Stimulated activated naive CD8-positive, alpha-beta T cell treated with anti-CD3 and anti-CD28 coated beads, Interleukin-15, Interleukin-2, amounts not matched to agents 100 U/mL and 50 U/mL, for 24 hours (primary cell): ENCODE results near the gene PIGO.

Source experiments
- ATAC-seq: fragments of 150-1000 bp; cut with Tn5 transposase; one replicate; pipeline ENCODE4 v1.10.0; 2021
- DNase-seq: peaks from one replicate; pipeline ENCODE4 v3.0.0; 2021

PIGO gene

DNA sequence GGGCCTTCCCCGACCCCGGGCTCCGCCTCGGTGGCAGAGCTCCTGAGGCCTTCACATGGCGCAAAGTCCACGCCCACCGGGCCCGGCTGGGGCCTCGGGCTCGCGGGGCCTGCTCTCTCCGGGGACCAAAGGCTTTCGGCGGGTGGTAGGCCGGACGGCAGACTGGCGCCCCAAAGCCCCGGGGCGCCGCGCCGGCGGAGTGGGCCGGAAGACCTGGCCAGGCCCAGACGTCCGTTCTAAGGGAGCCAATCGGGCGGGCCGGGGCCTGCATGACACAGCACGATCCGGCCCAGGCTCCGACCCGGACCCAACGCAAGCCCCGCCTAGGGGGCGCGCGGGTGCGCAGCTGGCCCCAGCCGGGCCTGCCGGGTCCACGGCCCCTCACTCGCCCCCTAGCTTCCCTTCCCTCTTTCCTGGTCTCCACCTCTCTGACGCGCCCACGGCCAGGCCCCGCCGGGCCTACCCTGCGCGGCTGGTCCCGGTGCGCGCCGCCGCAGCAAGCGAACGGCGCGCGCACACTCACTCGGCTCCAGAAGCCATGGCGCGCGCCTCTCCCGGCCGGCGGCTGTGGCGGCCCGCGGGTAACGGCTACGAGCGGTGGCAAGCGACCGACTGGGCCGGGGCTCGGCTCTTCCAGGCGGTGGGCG, 24.5 kb downstream of the PIGO start:
- ATAC-seq: peak; percentile 69
- peak; percentile 80 for DNase-seq

- DNase-seq (no peak), ATAC-seq (no peak)
These were observed 25.3 kb downstream of the PIGO start for GRCh38 chr9:35070823-35071813.

- ATAC-seq (no peak), DNase-seq (no peak)
These were observed 27.4 kb downstream of the PIGO start for GRCh38 chr9:35069020-35069419.

DNA sequence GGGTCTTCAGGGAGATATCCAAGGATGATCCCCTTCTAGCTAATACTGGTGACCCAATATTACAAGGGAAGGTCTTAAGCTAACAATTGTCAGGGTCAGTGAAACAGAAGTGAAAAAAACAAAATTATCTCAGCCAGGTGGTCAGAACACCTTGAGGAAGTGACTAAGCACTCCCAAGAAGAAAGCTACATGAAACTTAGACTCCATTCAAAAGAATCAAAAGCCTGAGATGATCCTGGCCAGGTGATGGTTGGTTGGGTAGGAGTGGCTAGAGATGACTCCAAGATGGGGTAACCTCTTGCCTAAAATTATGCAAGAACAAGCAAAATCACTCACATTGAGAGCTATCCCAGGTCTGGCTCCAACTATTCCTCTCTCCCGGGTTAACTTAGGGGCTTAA, 29.3 kb downstream of the PIGO start:
- ATAC-seq: no peak

GRCh38 chr9:35060548-35061207, 35.7 kb downstream of the PIGO start:
- no peak for ATAC-seq

More for the DNA sequence above, 29.3 kb downstream of the PIGO start:
- no peak for DNase-seq

DNA sequence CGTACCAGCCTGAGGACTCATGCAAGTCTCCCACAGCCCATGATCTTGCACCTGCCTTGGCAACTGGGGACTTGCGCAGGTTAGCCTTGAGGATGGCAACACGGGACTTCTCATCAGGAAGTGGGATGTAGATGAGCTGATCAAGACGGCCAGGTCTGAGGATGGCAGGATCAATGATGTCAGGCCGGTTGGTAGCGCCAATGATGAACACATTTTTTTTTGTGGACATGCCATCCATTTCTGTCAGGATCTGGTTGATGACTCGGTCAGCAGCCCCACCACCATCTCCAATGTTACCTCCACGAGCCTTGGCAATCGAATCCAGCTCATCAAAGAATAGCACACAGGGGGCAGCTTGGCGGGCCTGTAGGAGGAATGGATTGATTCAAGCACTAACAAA, 37.0 kb downstream of the PIGO start:
- ATAC-seq (no peak), DNase-seq (no peak)

More at GRCh38 chr9:35060548-35061207, 35.7 kb downstream of the PIGO start:
- DNase-seq: no peak

DNA sequence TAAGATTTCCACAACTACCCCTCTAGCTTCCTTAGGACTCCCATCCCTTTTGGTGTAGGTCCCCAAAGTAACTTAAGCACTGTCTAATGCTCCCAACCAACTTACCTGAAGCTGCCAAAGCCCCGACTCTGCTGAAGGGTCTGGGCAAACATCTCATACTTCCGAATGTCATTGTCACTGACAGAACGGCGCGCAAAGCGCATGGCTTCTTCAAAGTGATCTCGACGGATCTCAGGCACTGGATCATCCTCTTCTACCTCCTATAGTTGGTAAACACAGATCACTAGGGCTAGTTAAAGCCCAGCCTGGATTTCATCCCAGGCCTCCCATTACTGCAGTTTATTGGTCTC, 39.1 kb downstream of the PIGO start:
- ATAC-seq: no peak

GRCh38 chr9:35056571-35057270, 39.7 kb downstream of the PIGO start:
- no peak for DNase-seq
- peak; percentile 15 for ATAC-seq

More for the DNA sequence above, 39.1 kb downstream of the PIGO start:
- DNase-seq: no peak

DNA sequence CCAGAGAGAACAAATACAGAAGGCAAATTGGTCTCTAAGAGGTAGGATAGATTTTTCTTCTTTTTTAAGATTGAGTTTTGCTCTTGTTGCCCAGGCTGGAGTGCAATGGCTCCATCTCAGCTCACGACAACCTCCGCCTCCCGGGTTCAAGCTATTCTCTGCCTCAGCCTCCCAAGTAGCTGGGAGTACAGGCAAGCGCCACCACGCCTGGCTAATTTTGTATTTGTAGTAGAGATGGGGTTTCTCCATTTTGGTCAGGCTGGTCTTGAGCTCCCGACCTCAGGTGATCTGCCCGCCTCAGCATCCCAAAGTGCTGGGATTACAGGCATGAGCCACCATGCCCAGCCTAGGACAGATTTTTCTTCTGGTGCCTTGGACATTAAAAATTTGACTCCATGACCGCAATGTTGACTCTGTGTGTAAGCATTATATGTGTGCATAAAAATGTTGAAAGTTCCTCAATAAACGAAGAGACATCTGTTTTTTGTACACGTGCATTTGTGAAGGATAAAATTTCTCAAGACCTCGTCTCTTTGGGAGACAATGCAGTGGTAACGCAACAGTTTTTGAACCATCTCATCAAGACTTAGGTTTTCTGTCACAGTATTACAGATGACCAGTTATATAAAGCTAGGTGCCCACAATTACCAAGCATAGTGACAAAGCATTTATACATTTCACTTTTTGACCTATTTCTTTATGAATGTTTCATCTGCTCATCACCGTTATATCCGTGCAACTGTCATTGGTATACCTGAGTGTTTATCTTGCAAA, 41.3 kb downstream of the PIGO start:
- ATAC-seq: no peak
- no peak for DNase-seq

DNA sequence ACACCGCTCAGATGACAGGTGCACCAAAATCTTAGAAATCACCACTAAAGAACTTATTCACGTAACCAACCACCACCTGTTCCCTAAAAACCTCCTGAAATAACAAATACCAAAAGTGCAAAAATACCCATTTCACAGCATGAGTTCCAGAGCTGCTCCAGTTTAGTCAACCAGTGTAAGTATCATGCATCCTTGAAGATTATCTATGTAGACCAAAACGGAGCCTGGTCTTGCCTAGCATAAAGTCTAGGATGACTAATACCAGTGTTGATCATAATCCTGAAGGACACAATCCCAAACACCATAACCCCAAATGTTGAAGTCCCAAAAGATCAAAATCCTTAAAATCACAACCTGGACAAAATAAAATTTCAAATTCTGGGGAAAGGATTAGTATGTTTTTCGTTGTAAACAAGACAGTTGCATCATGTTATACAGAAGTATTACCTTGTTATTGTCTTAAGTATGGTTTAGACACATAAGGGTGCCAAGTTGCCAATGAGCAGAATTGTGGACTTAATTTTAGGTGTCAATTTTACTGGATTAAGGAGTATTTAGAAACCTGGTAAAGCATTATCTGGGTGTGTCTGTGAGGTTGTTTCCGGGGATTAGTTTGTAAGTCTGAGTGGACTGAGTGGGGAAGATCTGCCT, 42.1 kb downstream of the PIGO start:
- no peak for DNase-seq
- ATAC-seq: no peak

DNA sequence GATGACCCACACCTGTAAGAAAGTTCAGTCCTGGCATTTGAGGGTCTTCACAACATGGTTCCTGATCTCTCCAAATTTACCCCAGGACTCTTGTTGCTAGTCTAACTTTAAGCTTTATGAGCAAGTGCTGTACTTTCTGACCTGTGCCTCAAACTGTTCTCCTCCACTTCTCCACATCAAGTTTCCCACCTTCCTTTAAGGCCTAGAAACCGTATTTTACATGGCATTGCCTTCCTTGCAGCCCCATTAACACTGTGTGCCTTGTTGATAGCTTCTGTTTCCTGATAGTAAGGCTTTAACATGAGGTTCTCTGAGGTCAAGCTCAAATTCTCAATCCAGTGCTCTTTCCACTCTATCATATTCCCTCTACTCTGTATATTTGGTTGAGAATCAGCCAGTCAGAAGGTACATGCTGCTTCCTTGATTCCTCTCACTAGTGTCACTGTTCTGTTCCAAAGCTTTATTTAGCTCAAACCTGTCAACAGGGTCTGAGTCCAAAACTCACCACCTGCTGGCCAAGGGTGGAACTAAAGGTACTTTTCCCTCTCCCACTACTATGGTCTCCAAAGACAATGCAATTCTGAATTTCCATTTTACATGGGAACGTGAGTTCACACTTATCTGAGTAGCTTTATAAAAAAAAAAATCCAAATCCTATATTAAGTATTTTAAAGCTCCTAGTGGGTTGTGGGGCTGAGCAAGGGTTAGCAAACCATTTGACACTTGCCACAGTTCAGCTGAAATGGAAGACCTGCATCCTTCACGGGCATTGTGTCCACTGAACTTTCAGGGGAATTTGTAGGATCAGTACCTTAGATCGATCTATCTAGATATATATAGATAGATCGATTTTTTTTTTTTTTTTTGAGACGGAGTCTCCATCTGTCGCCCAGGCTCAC, 45.1 kb downstream of the PIGO start:
- DNase-seq (peak; percentile 67), ATAC-seq (peak; percentile 55)

- ATAC-seq: no peak
These were observed 47.9 kb downstream of the PIGO start for GRCh38 chr9:35048511-35048910.

GRCh38 chr9:35044071-35044470, 52.3 kb downstream of the PIGO start:
- no peak for DNase-seq

More at GRCh38 chr9:35048511-35048910, 47.9 kb downstream of the PIGO start:
- no peak for DNase-seq

GRCh38 chr9:35042891-35043545, 53.4 kb downstream of the PIGO start:
- DNase-seq: no peak

More at GRCh38 chr9:35044071-35044470, 52.3 kb downstream of the PIGO start:
- ATAC-seq: no peak

DNA sequence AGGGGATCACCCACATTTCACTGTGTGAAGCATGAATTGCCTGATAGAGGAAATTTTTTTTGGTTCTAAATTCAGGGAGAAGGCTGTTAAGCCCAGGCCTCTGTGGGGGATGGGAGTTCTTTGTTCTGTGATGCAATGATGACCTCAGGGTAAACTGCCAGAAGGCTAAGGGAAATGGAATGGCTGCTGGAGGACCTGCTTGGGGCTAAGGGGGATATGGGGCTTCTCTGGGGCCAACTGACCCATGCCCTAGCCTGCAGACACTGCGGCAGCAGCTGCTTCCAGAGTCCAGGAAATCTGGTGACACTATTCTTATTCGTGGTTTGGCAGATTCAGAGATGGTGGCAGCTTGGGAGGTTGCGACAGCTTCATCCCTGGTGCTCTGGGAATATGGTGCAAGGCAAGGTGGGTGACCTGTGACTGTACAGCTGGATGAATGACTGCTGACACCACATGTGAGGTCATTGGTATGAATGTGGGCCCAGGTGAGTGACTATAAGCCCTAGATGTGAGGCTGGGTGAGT, 54.2 kb downstream of the PIGO start:
- DNase-seq (no peak), ATAC-seq (no peak)

More at GRCh38 chr9:35042891-35043545, 53.4 kb downstream of the PIGO start:
- no peak for ATAC-seq
